Measurements from ENCODE around the gene PTPRN2. TPM values are rescaled to one million over a fixed set of nuclear protein-coding genes. Genes with fewer than 3 reads are reported as not detected.
A peak's percentile ranks its signal among the peaks of the same experiment; 100 is the strongest.

PTPRN2 gene
- total RNA-seq, 2 donors from 2014 or later: 26.1 to 55.5 TPM

GRCh38 chr7:158167373-158167772 lies 420.2 kb downstream of the PTPRN2 start:
- TF ChIP-seq POLR2AphosphoS5 (IDR thresholded peaks at IDR 0.05) (no peak), POLR2A (IDR thresholded peaks at IDR 0.05) (no peak)
- TF ChIP-seq, protein P1, sequence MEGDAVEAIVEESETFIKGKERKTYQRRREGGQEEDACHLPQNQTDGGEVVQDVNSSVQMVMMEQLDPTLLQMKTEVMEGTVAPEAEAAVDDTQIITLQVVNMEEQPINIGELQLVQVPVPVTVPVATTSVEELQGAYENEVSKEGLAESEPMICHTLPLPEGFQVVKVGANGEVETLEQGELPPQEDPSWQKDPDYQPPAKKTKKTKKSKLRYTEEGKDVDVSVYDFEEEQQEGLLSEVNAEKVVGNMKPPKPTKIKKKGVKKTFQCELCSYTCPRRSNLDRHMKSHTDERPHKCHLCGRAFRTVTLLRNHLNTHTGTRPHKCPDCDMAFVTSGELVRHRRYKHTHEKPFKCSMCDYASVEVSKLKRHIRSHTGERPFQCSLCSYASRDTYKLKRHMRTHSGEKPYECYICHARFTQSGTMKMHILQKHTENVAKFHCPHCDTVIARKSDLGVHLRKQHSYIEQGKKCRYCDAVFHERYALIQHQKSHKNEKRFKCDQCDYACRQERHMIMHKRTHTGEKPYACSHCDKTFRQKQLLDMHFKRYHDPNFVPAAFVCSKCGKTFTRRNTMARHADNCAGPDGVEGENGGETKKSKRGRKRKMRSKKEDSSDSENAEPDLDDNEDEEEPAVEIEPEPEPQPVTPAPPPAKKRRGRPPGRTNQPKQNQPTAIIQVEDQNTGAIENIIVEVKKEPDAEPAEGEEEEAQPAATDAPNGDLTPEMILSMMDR (IDR thresholded peaks at IDR 0.05): no peak
- no peak overlapping the region for H3K27ac ChIP-seq
- no peaks in the 10 kb centered on the region for H3K36me3 ChIP-seq
- no peak for DNase-seq (ENCODE audit: low spot score)
- no peaks in the 10 kb centered on the region for H3K4me1 ChIP-seq (replicated peaks)
- no peaks in the 10 kb centered on the region for H3K27me3 ChIP-seq (replicated peaks; ENCODE audit: insufficient read depth)
- H3K4me3 ChIP-seq: no peak overlapping the region
- intact Hi-C loops (cut with DNase I): no loop called here
- no peaks in the 10 kb centered on the region for H3K9me3 ChIP-seq
- 75% methylated on average over 4 of the region's 4 CpGs for WGBS

- WGBS: 95% methylated on average over 37 of the region's 41 CpGs
- TF ChIP-seq POLR2AphosphoS5 (IDR thresholded peaks at IDR 0.05) (no peak), POLR2A (IDR thresholded peaks at IDR 0.05) (no peak)
- TF ChIP-seq, protein P1 (IDR thresholded peaks at IDR 0.05): no peak
- intact Hi-C loops (cut with DNase I): no loop called here
- Histone ChIP-seq H3K27me3 (replicated peaks; ENCODE audit: insufficient read depth) (no peaks in the 10 kb centered on the region), H3K36me3 (no peaks in the 10 kb centered on the region), H3K9me3 (no peaks in the 10 kb centered on the region), H3K4me1 (replicated peaks) (no peaks in the 10 kb centered on the region), H3K27ac (no peak overlapping the region), H3K4me3 (no peak overlapping the region)
- no peak for DNase-seq (ENCODE audit: low spot score)
Measured at GRCh38 chr7:158166386-158167340, 421.0 kb downstream of the PTPRN2 start.

- Histone ChIP-seq H3K9me3 (no peaks in the 10 kb centered on the region), H3K27me3 (replicated peaks; ENCODE audit: insufficient read depth) (no peaks in the 10 kb centered on the region), H3K36me3 (no peaks in the 10 kb centered on the region), H3K27ac (no peak overlapping the region), H3K4me3 (no peak overlapping the region), H3K4me1 (replicated peaks) (no peaks in the 10 kb centered on the region)
- TF ChIP-seq, protein P1 (IDR thresholded peaks at IDR 0.05): no peak
- WGBS: 94% methylated on average over 16 of the region's 16 CpGs
- no peak for DNase-seq (ENCODE audit: low spot score)
- intact Hi-C loops (cut with DNase I): no loop called here
Measured at GRCh38 chr7:158165711-158166110, 421.9 kb downstream of the PTPRN2 start.

DNA sequence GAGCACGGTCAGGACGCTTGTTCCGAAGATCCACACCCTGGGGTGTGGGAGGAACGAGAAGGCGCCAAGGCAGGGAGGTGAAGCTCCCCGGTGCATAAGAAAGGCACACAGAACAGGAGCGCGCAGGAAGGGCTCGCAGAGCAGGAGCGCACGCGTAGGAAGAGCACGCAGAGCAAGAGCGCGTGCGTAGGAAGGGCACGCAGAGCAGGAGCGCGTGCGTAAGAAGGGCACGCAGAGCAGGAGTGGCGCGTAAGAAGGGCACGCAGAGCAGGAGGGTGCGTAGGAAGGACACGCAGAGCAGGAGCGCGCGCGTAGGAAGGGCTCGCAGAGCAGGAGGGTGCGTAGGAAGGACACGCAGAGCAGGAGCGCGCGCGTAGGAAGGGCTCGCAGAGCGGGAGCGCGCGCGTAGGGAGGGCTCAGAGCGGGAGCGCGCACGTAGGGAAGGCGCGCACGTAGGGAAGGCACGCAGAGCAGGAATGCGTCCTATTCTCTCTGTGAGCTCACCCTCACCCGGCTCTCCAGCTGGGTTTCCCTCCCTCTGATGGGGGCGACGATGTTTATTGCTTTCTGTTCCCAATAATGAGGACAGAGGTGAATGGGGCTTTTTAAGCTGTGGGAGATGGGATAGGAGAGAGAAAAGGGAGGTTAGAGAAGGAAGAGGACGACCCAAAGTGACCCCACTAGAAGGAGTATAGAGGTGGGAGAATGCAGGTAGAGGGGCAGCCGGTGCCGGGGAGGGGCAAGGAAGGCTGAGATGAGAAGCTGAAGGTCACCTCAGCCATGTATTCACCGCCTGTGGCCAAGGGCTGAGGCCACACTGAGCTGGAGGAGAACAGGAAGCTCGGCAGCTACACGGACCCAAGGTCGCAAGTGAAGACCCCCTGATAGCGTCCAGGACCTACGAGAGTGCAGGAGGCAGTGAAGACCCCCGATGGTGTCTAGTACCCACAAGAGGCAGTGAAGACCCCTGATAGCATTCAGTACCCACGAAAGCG lies 423.2 kb downstream of the PTPRN2 start:
- Histone ChIP-seq H3K4me1 (replicated peaks) (no peaks in the 10 kb centered on the region), H3K27me3 (replicated peaks; ENCODE audit: insufficient read depth) (no peaks in the 10 kb centered on the region), H3K9me3 (no peaks in the 10 kb centered on the region), H3K36me3 (no peaks in the 10 kb centered on the region), H3K4me3 (peak overlapping the region in 1 of 2 donors; percentile 10), H3K27ac (peak overlapping the region in 1 of 2 donors; percentile 19)
- 50% methylated on average over 67 of the region's 67 CpGs for WGBS
- intact Hi-C loops (cut with DNase I): no loop called here
- TF ChIP-seq, protein P1 (IDR thresholded peaks at IDR 0.05): no peak
- TF ChIP-seq POLR2A (IDR thresholded peaks at IDR 0.05) (no peak), POLR2AphosphoS5 (IDR thresholded peaks at IDR 0.05) (no peak)
- no peak for DNase-seq (ENCODE audit: low spot score)
